GM12878 (cell line): ENCODE data around the gene ZNFX1. TPM values are rescaled to one million over a fixed set of nuclear protein-coding genes. Genes with fewer than 3 reads are reported as not detected.

ENCODE experiments used
- BCL11A ChIP-seq: IDR thresholded peaks from 2 replicates; pipeline ENCODE4 v1.6.1; 2011; ENCODE audit warnings: low read depth, low read length
- FOS ChIP-seq: IDR thresholded peaks from 3 replicates; pipeline ENCODE4 v1.6.1; 2011; ENCODE audit warnings: borderline replicate concordance; ENCODE audit not compliant: insufficient read length; ENCODE audit errors: extremely low read depth
- HCFC1 ChIP-seq: fragments of 150-350 bp; IDR thresholded peaks from 2 replicates; pipeline ENCODE4 v1.6.1; 2014; ENCODE audit warnings: low read length
- KAT2A ChIP-seq: conservative IDR thresholded peaks from 2 replicates; pipeline ENCODE4 v1.6.1; 2011; ENCODE audit warnings: low read depth, low read length; ENCODE audit not compliant: control insufficient read depth
- NBN ChIP-seq: fragments of 450-650 bp; IDR thresholded peaks from 2 replicates; pipeline ENCODE4 v1.6.1; 2016
- NFIC ChIP-seq: IDR thresholded peaks from 2 replicates; pipeline ENCODE4 v1.6.1; 2012; ENCODE audit warnings: low read depth, mild to moderate bottlenecking, inconsistent platforms, low read length, moderate library complexity
- PML ChIP-seq: IDR thresholded peaks from 2 replicates; pipeline ENCODE4 v1.6.1; 2012; ENCODE audit warnings: low read length, inconsistent platforms
- RELA ChIP-seq: fragments of 450-650 bp; IDR thresholded peaks from 2 replicates; pipeline ENCODE4 v1.8.0; 2014; ENCODE audit warnings: borderline replicate concordance; ENCODE audit not compliant: partially characterized antibody
- SMARCA5 ChIP-seq: fragments of 450-650 bp; IDR thresholded peaks from 2 replicates; pipeline ENCODE4 v1.6.1; 2017; ENCODE audit warnings: mild to moderate bottlenecking
- SPI1 ChIP-seq: IDR thresholded peaks from 2 replicates; pipeline ENCODE4 v1.6.1; 2011; ENCODE audit warnings: low read depth, mild to moderate bottlenecking, low read length, moderate library complexity, borderline replicate concordance; ENCODE audit not compliant: insufficient read depth
- ZNF622 ChIP-seq: fragments of 450-650 bp; IDR thresholded peaks from 2 replicates; pipeline ENCODE4 v1.6.1; 2017; ENCODE audit warnings: mild to moderate bottlenecking, inconsistent platforms
- ZZZ3 ChIP-seq: IDR thresholded peaks from 2 replicates; pipeline ENCODE4 v1.6.1; 2011; ENCODE audit warnings: low read depth; ENCODE audit not compliant: control insufficient read depth, insufficient read length
- polyA plus RNA-seq, 11 experiments: library from polyadenylated mRNA; depleted of rRNA in 4 of 11; unstranded in 6 of 11; stranded (reverse) in 5 of 11; fragments of >200 nt; fragmentation: Nextera tagmentation in 4 of 11; fragmentation: Illumina TruSeq in 1 of 11; extraction: Ambion mirVana in 4 of 11; extraction: Trizol in 1 of 11; gene quantifications; 1 replicate in 1 of 11; 2 replicates in 10 of 11; pipeline versions ENCODE4 v1.2.1 to v1.2.3, GENCODE V29; 2011 to 2016; ENCODE audit warnings: inconsistent platforms in 2 of 11, missing spikeins in 2 of 11, low read depth in 1 of 11
- total RNA-seq, 4 experiments: library from RNA; depleted of rRNA in 3 of 4; stranded (reverse); fragments of >200 nt in 3 of 4; fragmentation: Illumina TruSeq in 1 of 4; extraction: Trizol in 1 of 4; gene quantifications; 2 replicates each; pipeline versions ENCODE4 v1.2.1 to v1.2.3, GENCODE V29; 2013 to 2021
- TF ChIP-seq, protein P1 (sequence below): fragments of 450-650 bp; IDR thresholded peaks from 2 replicates; pipeline ENCODE4 v1.6.1; 2016; ENCODE audit warnings: mild to moderate bottlenecking
- TF ChIP-seq, protein P2 (sequence below): IDR thresholded peaks from 2 replicates; pipeline ENCODE4 v1.6.1; 2011; ENCODE audit warnings: borderline replicate concordance, low read depth, mild to moderate bottlenecking, moderate library complexity, mixed read lengths, low read length; ENCODE audit not compliant: insufficient read depth; ENCODE audit errors: extremely low read length
- TF ChIP-seq, protein P3 (sequence below): IDR thresholded peaks from 2 replicates; pipeline ENCODE4 v1.6.1; 2011; ENCODE audit warnings: low read depth, mild to moderate bottlenecking, low read length, moderate library complexity, borderline replicate concordance; ENCODE audit errors: extremely low read depth
- TF ChIP-seq, protein P4 (sequence below): fragments of 450-650 bp; IDR thresholded peaks from 2 replicates; pipeline ENCODE4 v1.6.1; 2017; ENCODE audit warnings: mild to moderate bottlenecking
- TF ChIP-seq, protein P5 (sequence below): IDR thresholded peaks from 2 replicates; pipeline ENCODE4 v1.6.1; 2012; ENCODE audit warnings: mild to moderate bottlenecking, low read depth, low read length
- TF ChIP-seq, protein P6 (sequence below): fragments of 450-650 bp; IDR thresholded peaks from 2 replicates; pipeline ENCODE4 v1.6.1; 2018; ENCODE audit warnings: borderline replicate concordance, mild to moderate bottlenecking; ENCODE audit not compliant: partially characterized antibody

The ZNFX1 gene
- total and polyA plus RNA-seq, 10 of the 15 experiments (the other 5 are each of a cell fraction or from before 2014, with no cell fraction given) = 7.4 to 31.5 (median 25.6) TPM

DNA sequence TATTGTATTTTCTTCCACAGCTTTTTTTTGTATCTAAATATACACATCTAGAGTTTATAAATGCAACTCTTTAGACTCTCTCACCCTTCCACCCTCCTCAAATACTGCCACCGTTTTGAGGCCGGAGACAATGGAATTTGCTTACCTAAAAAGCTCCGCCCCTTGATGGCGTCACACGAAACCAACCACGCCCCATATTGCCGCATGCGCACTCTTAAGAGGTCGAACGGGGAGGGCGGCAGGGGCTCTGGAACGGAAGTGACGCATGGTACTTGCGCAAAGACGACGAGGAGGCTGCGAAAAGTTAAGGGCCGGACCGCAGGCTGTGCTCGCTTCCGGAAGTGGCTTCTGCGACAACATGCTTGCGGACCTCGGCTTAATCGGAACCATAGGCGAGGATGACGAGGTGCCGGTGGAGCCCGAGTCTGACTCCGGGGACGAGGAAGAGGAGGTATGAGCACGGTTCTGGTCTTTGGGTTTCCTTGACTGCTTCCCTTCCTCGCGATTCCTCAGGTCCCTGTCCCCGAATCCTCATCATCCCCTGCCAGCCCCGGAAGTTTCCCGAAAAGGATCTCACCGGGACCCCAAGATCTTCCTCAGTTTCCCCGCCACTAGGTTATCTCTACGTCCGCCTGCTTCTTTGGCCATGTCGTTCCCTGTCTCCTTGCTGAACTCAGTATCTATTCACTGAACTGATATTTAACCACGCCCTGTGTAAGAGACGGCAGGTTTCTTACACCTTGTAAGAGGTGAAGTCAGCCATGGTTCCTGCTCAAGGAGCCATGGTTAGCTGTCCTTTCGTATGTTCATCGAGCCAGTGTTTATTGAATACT is 58.5 kb downstream of the ZNFX1 start, which contains the start of gene DDX27 (continued):
- TF ChIP-seq, protein P1, sequence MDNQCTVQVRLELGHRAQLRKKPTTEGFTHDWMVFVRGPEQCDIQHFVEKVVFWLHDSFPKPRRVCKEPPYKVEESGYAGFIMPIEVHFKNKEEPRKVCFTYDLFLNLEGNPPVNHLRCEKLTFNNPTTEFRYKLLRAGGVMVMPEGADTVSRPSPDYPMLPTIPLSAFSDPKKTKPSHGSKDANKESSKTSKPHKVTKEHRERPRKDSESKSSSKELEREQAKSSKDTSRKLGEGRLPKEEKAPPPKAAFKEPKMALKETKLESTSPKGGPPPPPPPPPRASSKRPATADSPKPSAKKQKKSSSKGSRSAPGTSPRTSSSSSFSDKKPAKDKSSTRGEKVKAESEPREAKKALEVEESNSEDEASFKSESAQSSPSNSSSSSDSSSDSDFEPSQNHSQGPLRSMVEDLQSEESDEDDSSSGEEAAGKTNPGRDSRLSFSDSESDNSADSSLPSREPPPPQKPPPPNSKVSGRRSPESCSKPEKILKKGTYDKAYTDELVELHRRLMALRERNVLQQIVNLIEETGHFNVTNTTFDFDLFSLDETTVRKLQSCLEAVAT = peak; percentile 79
- TF ChIP-seq SMARCA5 (peak; percentile 16; the same call in 1 of the 2 replicates), SPI1 (peak; percentile 15; the same call in 1 of the 2 replicates), NBN (peak; percentile 91), BCL11A (no peak), FOS (no peak), ZZZ3 (no peak), PML (peak; percentile 74; the same call in 1 of the 2 replicates), KAT2A (no peak), RELA (peak; percentile 33), HCFC1 (peak; percentile 64), NFIC (no peak), ZNF622 (no peak)
- TF ChIP-seq, protein P2, sequence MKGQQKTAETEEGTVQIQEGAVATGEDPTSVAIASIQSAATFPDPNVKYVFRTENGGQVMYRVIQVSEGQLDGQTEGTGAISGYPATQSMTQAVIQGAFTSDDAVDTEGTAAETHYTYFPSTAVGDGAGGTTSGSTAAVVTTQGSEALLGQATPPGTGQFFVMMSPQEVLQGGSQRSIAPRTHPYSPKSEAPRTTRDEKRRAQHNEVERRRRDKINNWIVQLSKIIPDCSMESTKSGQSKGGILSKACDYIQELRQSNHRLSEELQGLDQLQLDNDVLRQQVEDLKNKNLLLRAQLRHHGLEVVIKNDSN = no peak
- TF ChIP-seq, protein P3, sequence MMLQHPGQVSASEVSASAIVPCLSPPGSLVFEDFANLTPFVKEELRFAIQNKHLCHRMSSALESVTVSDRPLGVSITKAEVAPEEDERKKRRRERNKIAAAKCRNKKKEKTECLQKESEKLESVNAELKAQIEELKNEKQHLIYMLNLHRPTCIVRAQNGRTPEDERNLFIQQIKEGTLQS = no peak
- TF ChIP-seq, protein P4, sequence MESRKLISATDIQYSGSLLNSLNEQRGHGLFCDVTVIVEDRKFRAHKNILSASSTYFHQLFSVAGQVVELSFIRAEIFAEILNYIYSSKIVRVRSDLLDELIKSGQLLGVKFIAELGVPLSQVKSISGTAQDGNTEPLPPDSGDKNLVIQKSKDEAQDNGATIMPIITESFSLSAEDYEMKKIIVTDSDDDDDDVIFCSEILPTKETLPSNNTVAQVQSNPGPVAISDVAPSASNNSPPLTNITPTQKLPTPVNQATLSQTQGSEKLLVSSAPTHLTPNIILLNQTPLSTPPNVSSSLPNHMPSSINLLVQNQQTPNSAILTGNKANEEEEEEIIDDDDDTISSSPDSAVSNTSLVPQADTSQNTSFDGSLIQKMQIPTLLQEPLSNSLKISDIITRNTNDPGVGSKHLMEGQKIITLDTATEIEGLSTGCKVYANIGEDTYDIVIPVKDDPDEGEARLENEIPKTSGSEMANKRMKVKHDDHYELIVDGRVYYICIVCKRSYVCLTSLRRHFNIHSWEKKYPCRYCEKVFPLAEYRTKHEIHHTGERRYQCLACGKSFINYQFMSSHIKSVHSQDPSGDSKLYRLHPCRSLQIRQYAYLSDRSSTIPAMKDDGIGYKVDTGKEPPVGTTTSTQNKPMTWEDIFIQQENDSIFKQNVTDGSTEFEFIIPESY = no peak
- TF ChIP-seq, protein P5, sequence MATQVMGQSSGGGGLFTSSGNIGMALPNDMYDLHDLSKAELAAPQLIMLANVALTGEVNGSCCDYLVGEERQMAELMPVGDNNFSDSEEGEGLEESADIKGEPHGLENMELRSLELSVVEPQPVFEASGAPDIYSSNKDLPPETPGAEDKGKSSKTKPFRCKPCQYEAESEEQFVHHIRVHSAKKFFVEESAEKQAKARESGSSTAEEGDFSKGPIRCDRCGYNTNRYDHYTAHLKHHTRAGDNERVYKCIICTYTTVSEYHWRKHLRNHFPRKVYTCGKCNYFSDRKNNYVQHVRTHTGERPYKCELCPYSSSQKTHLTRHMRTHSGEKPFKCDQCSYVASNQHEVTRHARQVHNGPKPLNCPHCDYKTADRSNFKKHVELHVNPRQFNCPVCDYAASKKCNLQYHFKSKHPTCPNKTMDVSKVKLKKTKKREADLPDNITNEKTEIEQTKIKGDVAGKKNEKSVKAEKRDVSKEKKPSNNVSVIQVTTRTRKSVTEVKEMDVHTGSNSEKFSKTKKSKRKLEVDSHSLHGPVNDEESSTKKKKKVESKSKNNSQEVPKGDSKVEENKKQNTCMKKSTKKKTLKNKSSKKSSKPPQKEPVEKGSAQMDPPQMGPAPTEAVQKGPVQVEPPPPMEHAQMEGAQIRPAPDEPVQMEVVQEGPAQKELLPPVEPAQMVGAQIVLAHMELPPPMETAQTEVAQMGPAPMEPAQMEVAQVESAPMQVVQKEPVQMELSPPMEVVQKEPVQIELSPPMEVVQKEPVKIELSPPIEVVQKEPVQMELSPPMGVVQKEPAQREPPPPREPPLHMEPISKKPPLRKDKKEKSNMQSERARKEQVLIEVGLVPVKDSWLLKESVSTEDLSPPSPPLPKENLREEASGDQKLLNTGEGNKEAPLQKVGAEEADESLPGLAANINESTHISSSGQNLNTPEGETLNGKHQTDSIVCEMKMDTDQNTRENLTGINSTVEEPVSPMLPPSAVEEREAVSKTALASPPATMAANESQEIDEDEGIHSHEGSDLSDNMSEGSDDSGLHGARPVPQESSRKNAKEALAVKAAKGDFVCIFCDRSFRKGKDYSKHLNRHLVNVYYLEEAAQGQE = no peak
- TF ChIP-seq, protein P6, sequence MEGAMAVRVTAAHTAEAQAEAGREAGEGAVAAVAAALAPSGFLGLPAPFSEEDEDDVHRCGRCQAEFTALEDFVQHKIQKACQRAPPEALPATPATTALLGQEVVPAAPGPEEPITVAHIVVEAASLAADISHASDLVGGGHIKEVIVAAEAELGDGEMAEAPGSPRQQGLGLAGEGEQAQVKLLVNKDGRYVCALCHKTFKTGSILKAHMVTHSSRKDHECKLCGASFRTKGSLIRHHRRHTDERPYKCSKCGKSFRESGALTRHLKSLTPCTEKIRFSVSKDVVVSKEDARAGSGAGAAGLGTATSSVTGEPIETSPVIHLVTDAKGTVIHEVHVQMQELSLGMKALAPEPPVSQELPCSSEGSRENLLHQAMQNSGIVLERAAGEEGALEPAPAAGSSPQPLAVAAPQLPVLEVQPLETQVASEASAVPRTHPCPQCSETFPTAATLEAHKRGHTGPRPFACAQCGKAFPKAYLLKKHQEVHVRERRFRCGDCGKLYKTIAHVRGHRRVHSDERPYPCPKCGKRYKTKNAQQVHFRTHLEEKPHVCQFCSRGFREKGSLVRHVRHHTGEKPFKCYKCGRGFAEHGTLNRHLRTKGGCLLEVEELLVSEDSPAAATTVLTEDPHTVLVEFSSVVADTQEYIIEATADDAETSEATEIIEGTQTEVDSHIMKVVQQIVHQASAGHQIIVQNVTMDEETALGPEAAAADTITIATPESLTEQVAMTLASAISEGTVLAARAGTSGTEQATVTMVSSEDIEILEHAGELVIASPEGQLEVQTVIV = peak; percentile 69
